GM23338 (cell line): ENCODE results near the gene TRAF5. TPM values are rescaled to one million over a fixed set of nuclear protein-coding genes. Genes with fewer than 3 reads are reported as not detected.
A peak's percentile ranks its signal among the peaks of the same experiment; 100 is the strongest.

Source experiments
- ATAC-seq: fragments of 200-7000 bp; cut with Tn5 transposase; 3 replicates; pipeline ENCODE4 v1.9.1; 2020
- DNase-seq: peaks from one replicate; pipeline ENCODE4 v3.0.0-alpha.2; 2015; ENCODE audit warnings: low spot score
- H2AFZ ChIP-seq: fragments of 200-600 bp; sonication (generic); 2 replicates; pipeline ENCODE4 v1.8.0; 2016; ENCODE audit warnings: antibody characterized with exemption, mild to moderate bottlenecking, moderate library complexity
- H3F3A ChIP-seq: fragments of 200-600 bp; sonication (generic); replicated peaks from 2 replicates; pipeline ENCODE4 v1.8.0; 2017; ENCODE audit warnings: antibody characterized with exemption, mixed run types, low read depth
- H3K27ac ChIP-seq: fragments of 200-600 bp; sonication (generic); 2 replicates; pipeline ENCODE4 v1.6.1; 2016; ENCODE audit warnings: low read depth
- H3K27me3 ChIP-seq: fragments of 200-600 bp; sonication (generic); 2 replicates; pipeline ENCODE4 v1.8.0; 2016; ENCODE audit warnings: mild to moderate bottlenecking, mixed run types, moderate library complexity; ENCODE audit not compliant: insufficient read depth
- H3K36me3 ChIP-seq: fragments of 200-600 bp; sonication (generic); 2 replicates; pipeline ENCODE4 v1.8.0; 2016; ENCODE audit warnings: mild to moderate bottlenecking; ENCODE audit not compliant: insufficient read depth
- H3K4me1 ChIP-seq: fragments of 200-600 bp; sonication (generic); 2 replicates; pipeline ENCODE4 v1.8.0; 2016; ENCODE audit warnings: mild to moderate bottlenecking, moderate library complexity; ENCODE audit not compliant: insufficient read depth
- H3K4me2 ChIP-seq: fragments of 200-600 bp; sonication (generic); 2 replicates; pipeline ENCODE4 v1.7.1; 2017; ENCODE audit warnings: mixed run types
- H3K4me3 ChIP-seq: fragments of 200-600 bp; sonication (generic); 2 replicates; pipeline ENCODE4 v1.6.1; 2016; ENCODE audit warnings: mixed run types
- H3K79me2 ChIP-seq: fragments of 200-600 bp; sonication (generic); replicated peaks from 2 replicates; pipeline ENCODE4 v1.8.0; 2017; ENCODE audit warnings: mild to moderate bottlenecking; ENCODE audit not compliant: insufficient read depth
- H3K9me2 ChIP-seq: fragments of 200-600 bp; sonication (generic); 2 replicates; pipeline ENCODE4 v1.8.0; 2017; ENCODE audit not compliant: insufficient read depth
- H4K20me1 ChIP-seq: fragments of 200-600 bp; sonication (generic); replicated peaks from 2 replicates; pipeline ENCODE4 v1.8.0; 2017; ENCODE audit warnings: mild to moderate bottlenecking; ENCODE audit not compliant: insufficient read depth
- H3K27ac Mint-ChIP-seq: 2 replicates; pipeline ENCODE4 v1.8.0; 2020; ENCODE audit warnings: inconsistent platforms, mild to moderate bottlenecking, moderate library complexity, mixed read lengths
- H3K27me3 Mint-ChIP-seq: 3 replicates; pipeline ENCODE4 v1.8.0; 2022; ENCODE audit warnings: low read depth, mild to moderate bottlenecking, moderate library complexity, mixed read lengths, inconsistent platforms; ENCODE audit not compliant: insufficient read depth, poor library complexity
- H3K36me3 Mint-ChIP-seq: 3 replicates; pipeline ENCODE4 v1.8.0; 2021; ENCODE audit warnings: low read depth, mild to moderate bottlenecking, inconsistent platforms, moderate library complexity, mixed read lengths
- H3K4me1 Mint-ChIP-seq: 3 replicates; pipeline ENCODE4 v1.8.0; 2020; ENCODE audit warnings: mild to moderate bottlenecking, inconsistent platforms, mixed read lengths
- H3K4me3 Mint-ChIP-seq: 3 replicates; pipeline ENCODE4 v1.8.0; 2021; ENCODE audit warnings: moderate library complexity, mild to moderate bottlenecking, inconsistent platforms, mixed read lengths
- H3K9me3 Mint-ChIP-seq: 3 replicates; pipeline ENCODE4 v1.8.0; 2020; ENCODE audit warnings: moderate library complexity, mild to moderate bottlenecking, inconsistent platforms, mixed read lengths
- CREB1 ChIP-seq: fragments of 250-450 bp; sonication (Bioruptor Pico); IDR thresholded peaks from 2 replicates; pipeline ENCODE4 v1.5.0; 2020; ENCODE audit warnings: low read depth, mild to moderate bottlenecking, moderate library complexity
- EZH2 ChIP-seq: fragments of 200-600 bp; sonication (generic); IDR thresholded peaks from one replicate; pipeline ENCODE4 v1.8.0; 2017; ENCODE audit warnings: antibody characterized with exemption, mild to moderate bottlenecking, low read depth; ENCODE audit not compliant: unreplicated experiment
- EZH2phosphoT487 ChIP-seq: fragments of 200-600 bp; sonication (generic); IDR thresholded peaks from one replicate; pipeline ENCODE4 v1.8.1; 2018; ENCODE audit warnings: antibody characterized with exemption; ENCODE audit not compliant: unreplicated experiment
- JUNB ChIP-seq: IDR thresholded peaks from one replicate; pipeline ENCODE4 v1.6.1; 2016; ENCODE audit warnings: antibody characterized with exemption; ENCODE audit not compliant: unreplicated experiment
- NANOG ChIP-seq: IDR thresholded peaks from 2 replicates; pipeline ENCODE4 v1.6.1; 2016; ENCODE audit warnings: antibody characterized with exemption, borderline replicate concordance
- POLR2AphosphoS5 ChIP-seq: IDR thresholded peaks from 2 replicates; pipeline ENCODE4 v1.6.1; 2016; ENCODE audit warnings: antibody characterized with exemption, low read depth
- STAT1 ChIP-seq: IDR thresholded peaks from one replicate; pipeline ENCODE4 v1.6.1; 2016; ENCODE audit warnings: antibody characterized with exemption; ENCODE audit not compliant: unreplicated experiment
- ZNF114 ChIP-seq: fragments of 250-450 bp; sonication (Bioruptor Pico); IDR thresholded peaks from 2 replicates; pipeline ENCODE4 v1.5.0; 2020; ENCODE audit warnings: mild to moderate bottlenecking, moderate library complexity
- ZNF331 ChIP-seq: fragments of 250-450 bp; sonication (Bioruptor Pico); IDR thresholded peaks from 2 replicates; pipeline ENCODE4 v1.5.0; 2020; ENCODE audit warnings: low read depth, mild to moderate bottlenecking, moderate library complexity
- polyA plus RNA-seq: library from polyadenylated mRNA; unstranded; fragments of >200 nt; fragmentation: Nextera tagmentation; extraction: Ambion mirVana; gene quantifications from 2 replicates; pipeline ENCODE4 v1.2.1, GENCODE V29; 2016
- total RNA-seq: library from RNA; depleted of rRNA; stranded (reverse); fragments of >200 nt; shearing (Covaris generic); gene quantifications from 2 replicates; pipeline ENCODE4 v1.2.3, GENCODE V29; 2014
- TF ChIP-seq, protein P1 (sequence below): IDR thresholded peaks from one replicate; pipeline ENCODE4 v1.6.1; 2018; ENCODE audit warnings: antibody characterized with exemption; ENCODE audit not compliant: unreplicated experiment
- TF ChIP-seq, protein P2 (sequence below), 2 experiments: fragments of 200-600 bp in 1 of 2; sonication (generic) in 1 of 2; conservative IDR thresholded peaks; 2 replicates each; pipeline versions ENCODE4 v1.5.1 to v1.6.1; 2016 to 2017; ENCODE audit warnings: antibody characterized with exemption in 2 of 2, low read depth in 2 of 2, mild to moderate bottlenecking in 2 of 2, moderate library complexity in 1 of 2

Gene TRAF5
- total and polyA plus RNA-seq, 2 experiments from 2014 or later: 9.2 to 18.9 TPM

DNA sequence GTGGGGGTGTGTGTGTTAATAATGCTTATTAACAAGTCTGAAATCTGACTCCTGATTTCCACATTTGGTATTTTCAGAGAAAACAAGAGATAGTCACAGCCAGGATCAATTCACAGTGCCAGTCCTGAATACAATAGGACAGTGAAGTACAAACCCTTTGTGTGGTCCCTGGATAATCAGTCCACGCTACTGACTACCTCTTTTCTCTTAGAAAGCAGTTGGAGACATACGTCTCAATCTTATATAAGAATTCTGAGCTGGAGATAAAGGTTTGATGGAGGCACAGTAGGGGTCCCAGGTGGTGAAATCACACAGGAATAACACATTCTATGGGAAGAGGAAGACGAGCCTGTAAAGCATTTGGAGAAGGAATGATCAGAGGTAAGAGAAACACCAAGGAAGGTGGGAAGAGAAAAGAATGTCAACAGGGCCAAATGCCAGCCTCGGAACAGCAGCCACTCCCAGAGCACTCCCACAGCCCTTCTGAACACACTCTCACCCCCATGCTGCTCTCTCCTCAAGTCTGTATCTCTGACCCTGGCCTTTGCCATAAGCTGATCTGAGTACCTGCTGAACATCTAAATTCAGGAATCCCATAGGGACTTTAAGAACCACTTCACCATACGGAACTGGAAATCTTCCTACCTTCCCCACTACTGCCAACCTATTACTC, 48.6 kb downstream of the TRAF5 start (continued):
- TF ChIP-seq, protein P1, sequence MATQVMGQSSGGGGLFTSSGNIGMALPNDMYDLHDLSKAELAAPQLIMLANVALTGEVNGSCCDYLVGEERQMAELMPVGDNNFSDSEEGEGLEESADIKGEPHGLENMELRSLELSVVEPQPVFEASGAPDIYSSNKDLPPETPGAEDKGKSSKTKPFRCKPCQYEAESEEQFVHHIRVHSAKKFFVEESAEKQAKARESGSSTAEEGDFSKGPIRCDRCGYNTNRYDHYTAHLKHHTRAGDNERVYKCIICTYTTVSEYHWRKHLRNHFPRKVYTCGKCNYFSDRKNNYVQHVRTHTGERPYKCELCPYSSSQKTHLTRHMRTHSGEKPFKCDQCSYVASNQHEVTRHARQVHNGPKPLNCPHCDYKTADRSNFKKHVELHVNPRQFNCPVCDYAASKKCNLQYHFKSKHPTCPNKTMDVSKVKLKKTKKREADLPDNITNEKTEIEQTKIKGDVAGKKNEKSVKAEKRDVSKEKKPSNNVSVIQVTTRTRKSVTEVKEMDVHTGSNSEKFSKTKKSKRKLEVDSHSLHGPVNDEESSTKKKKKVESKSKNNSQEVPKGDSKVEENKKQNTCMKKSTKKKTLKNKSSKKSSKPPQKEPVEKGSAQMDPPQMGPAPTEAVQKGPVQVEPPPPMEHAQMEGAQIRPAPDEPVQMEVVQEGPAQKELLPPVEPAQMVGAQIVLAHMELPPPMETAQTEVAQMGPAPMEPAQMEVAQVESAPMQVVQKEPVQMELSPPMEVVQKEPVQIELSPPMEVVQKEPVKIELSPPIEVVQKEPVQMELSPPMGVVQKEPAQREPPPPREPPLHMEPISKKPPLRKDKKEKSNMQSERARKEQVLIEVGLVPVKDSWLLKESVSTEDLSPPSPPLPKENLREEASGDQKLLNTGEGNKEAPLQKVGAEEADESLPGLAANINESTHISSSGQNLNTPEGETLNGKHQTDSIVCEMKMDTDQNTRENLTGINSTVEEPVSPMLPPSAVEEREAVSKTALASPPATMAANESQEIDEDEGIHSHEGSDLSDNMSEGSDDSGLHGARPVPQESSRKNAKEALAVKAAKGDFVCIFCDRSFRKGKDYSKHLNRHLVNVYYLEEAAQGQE: no peak
- TF ChIP-seq ZNF331 (CRISPR knock-in tag) (no peak), EZH2 (no peak), ZNF114 (CRISPR knock-in tag) (no peak), STAT1 (no peak), EZH2phosphoT487 (no peak), JUNB (no peak)

DNA sequence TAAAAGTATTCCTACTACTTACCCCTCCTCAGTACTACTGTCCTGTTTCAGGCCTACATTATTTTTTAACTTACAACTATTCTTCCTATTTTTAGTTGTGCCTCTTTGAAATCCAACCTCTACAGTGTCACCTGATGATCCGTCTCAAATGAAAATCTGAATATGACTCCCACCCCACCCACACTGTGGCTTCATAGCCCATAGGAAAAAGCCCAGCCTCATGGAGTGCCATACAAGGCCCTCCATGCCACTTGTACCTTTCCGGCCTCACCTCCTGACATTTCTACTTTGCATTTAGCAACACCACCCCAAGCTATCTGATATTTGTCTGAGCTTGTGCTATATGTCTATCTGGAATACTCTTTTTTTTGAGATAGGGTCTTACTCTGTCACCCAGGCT, 49.3 kb downstream of the TRAF5 start:
- no peak for ATAC-seq
- no peak overlapping the region for H3K27ac Mint-ChIP-seq
- H3K4me3 Mint-ChIP-seq: no peak overlapping the region

DNA sequence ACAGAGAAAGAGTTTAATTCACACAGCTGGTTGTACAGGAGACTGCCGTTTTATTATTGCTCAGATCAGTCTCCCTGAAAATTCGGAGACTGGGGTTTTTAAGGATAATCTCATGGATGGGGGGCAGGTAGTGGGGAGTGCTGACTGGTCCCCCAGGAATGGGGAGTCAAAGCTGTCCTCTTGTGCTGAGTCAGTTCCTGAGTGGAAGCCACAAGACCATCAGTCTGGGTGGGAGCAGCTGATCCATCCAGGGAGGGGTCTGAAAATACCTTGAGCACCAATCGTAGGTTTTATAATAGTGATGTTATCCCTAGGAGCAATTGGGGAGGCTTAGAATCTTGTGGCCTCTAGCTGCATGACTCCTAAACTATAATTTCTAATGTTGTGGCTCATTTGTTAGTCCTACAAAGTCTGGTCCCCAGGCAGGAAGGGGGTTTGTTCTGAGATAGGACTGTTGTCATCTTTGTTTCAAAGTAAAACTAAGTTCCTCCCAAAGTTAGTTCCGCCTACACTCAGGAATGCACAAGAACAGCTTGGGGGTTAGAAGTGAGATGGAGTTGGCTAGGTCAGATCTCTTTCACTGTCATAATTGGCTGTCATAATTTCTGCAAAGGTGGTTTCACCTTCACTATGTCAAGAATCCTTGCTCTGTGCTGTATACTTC, 50.3 kb downstream of the TRAF5 start:
- H3K27ac ChIP-seq: no peak overlapping the region
- peak; percentile 13; the same call in 1 of the 3 replicates for ATAC-seq
- no peak for TF ChIP-seq STAT1
- TF ChIP-seq NANOG: no peak
- TF ChIP-seq EZH2phosphoT487: no peak
- TF ChIP-seq JUNB: no peak
- TF ChIP-seq ZNF331 (CRISPR knock-in tag): no peak
- TF ChIP-seq, protein P2, sequence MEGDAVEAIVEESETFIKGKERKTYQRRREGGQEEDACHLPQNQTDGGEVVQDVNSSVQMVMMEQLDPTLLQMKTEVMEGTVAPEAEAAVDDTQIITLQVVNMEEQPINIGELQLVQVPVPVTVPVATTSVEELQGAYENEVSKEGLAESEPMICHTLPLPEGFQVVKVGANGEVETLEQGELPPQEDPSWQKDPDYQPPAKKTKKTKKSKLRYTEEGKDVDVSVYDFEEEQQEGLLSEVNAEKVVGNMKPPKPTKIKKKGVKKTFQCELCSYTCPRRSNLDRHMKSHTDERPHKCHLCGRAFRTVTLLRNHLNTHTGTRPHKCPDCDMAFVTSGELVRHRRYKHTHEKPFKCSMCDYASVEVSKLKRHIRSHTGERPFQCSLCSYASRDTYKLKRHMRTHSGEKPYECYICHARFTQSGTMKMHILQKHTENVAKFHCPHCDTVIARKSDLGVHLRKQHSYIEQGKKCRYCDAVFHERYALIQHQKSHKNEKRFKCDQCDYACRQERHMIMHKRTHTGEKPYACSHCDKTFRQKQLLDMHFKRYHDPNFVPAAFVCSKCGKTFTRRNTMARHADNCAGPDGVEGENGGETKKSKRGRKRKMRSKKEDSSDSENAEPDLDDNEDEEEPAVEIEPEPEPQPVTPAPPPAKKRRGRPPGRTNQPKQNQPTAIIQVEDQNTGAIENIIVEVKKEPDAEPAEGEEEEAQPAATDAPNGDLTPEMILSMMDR (conservative IDR thresholded peaks at IDR 0.05; ENCODE audit: low read depth in 2 of 2): no peak
- no peak for TF ChIP-seq POLR2AphosphoS5
- TF ChIP-seq EZH2: no peak
- TF ChIP-seq, protein P1: no peak
- TF ChIP-seq CREB1 (CRISPR knock-in tag): no peak
- no peak for TF ChIP-seq ZNF114 (CRISPR knock-in tag)

More for the DNA sequence above, 49.3 kb downstream of the TRAF5 start:
- Histone ChIP-seq H3K36me3 (no peaks in the 10 kb centered on the region), H4K20me1 (no peaks in the 10 kb centered on the region), H3K4me2 (no peak overlapping the region), H2AFZ (no peak overlapping the region), H3F3A (no peaks in the 10 kb centered on the region), H3K27ac (no peak overlapping the region; the same call in 1 of the 2 replicates), H3K4me3 (no peak overlapping the region), H3K27me3 (no peaks in the 10 kb centered on the region), H3K4me1 (peaks cover 25% of the 10 kb centered on the region), H3K79me2 (no peaks in the 10 kb centered on the region), H3K9me2 (no peaks in the 10 kb centered on the region)
- TF ChIP-seq NANOG: no peak
- TF ChIP-seq EZH2: no peak
- H3K36me3 Mint-ChIP-seq: peaks cover 11% of the 10 kb centered on the region; the same call in 2 of the 3 replicates
- peaks cover 45% of the 10 kb centered on the region for H3K4me1 Mint-ChIP-seq
- H3K27me3 Mint-ChIP-seq: peaks cover 2% of the 10 kb centered on the region
- H3K9me3 Mint-ChIP-seq: no peaks in the 10 kb centered on the region
- no peak for DNase-seq

More for the DNA sequence above, 50.3 kb downstream of the TRAF5 start:
- Histone ChIP-seq H3K4me1 (peaks cover 25% of the 10 kb centered on the region), H3K27me3 (no peaks in the 10 kb centered on the region), H3F3A (no peaks in the 10 kb centered on the region), H3K79me2 (no peaks in the 10 kb centered on the region), H3K36me3 (no peaks in the 10 kb centered on the region), H4K20me1 (no peaks in the 10 kb centered on the region), H3K9me2 (no peaks in the 10 kb centered on the region), H3K4me3 (no peak overlapping the region), H2AFZ (no peak overlapping the region), H3K4me2 (peak overlapping the region; percentile 19)
- Mint-ChIP-seq H3K27me3 (peaks cover 2% of the 10 kb centered on the region), H3K27ac (peak overlapping the region; percentile 63), H3K4me3 (peak overlapping the region; percentile 44; the same call in 2 of the 3 replicates), H3K36me3 (peaks cover 8% of the 10 kb centered on the region; the same call in 2 of the 3 replicates), H3K4me1 (peaks cover 43% of the 10 kb centered on the region), H3K9me3 (no peaks in the 10 kb centered on the region)
- peak; percentile 20 for DNase-seq
